HT1080 (cell line): ENCODE measurements around the gene TNF. TPM values are rescaled to one million over a fixed set of nuclear protein-coding genes. Genes with fewer than 3 reads are reported as not detected.
"Not testable (repeated sequence)": the region's sequence is repeated elsewhere in the genome, so short reads cannot be mapped to it uniquely, and the experiment has no call there.

Experiments used
- DNase-seq: peaks from one replicate; pipeline ENCODE4 v3.0.0-alpha.2; 2015; ENCODE audit warnings: low read depth
- total RNA-seq: library from RNA; depleted of rRNA; stranded (reverse); fragments of >200 nt; shearing (Covaris generic); gene quantifications from 2 replicates; pipeline ENCODE4 v1.2.3, GENCODE V29; 2014

The TNF gene
- total RNA-seq, 1 experiment from 2014 or later: not detected

DNA sequence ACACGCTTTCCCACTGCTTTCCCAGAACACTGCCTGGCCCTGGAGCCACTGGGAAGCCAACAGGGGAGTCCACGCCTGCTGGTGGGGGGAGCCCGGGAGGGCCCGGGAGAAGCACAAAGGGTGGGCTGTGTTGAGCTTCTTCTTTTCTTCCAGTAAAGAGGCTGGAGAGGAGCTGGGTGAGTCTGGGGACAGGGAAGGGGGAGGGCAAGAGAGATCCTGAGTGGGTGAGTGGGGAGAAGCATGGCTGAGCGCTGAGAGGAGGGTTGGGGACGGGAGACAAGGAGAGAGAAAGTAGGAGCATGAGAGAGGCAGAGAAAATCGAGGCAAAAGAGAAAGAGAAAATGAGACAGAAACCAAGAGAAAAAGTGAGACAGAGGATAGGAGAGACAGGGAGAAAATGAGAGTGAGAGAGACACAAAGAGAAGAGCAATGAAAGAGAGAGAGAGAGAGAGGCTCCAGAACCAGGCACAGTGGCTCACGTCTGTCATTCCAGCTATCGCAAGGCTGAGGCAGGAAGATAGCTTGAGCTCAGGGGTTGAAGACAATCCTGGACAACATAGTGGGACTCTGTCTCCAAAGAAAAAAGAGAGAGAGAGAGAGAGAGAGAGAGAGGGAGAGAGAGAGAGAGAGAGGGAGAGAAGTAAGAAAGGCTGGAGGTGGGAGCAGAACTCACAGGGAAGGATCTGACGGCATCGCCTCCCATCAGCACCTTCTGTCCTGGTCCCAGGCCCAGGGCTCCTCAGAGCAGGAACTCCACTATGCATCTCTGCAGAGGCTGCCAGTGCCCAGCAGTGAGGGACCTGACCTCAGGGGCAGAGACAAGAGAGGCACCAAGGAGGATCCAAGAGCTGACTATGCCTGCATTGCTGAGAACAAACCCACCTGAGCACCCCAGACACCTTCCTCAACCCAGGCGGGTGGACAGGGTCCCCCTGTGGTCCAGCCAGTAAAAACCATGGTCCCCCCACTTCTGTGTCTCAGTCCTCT lies 12.7 kb downstream of the TNF start:
- DNase-seq: no peak

DNA sequence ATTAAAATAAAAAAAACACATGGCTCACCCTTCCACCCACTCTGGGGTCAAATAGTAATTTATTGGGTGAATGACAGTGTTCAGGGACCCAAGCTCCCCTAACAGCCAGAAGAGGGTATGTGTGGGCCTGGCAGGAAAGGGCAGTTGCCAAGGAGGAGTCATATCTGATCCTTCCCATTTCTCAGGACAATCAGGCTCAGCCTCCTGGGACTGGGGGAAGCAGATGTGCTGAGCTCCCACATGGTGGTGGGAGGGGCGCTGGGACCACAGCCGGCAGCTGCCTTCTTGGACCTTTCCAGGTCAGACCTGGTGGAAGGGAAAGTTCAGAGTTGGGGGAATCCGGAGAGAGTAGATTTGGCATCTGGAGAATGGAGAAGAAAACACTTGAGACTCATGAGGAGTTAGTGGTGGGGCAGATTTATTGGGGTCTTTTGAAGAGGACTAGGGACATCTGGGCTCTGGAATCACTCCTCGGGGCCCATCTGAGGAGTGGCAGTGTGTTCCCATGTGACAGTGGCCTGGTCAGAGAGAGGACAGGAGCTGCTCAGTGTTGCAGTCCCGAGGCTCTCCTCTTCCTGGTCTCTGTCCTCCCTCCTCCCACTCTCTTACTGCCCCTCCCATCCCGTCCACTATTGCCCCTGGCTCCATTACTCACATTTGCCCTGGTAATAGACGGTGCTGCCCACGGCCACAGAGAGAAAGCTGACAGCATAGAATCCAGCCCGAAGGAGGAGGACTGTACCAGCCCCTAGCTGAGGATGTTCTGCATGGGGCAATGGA lies 13.7 kb downstream of the TNF start:
- DNase-seq: no peak

DNA sequence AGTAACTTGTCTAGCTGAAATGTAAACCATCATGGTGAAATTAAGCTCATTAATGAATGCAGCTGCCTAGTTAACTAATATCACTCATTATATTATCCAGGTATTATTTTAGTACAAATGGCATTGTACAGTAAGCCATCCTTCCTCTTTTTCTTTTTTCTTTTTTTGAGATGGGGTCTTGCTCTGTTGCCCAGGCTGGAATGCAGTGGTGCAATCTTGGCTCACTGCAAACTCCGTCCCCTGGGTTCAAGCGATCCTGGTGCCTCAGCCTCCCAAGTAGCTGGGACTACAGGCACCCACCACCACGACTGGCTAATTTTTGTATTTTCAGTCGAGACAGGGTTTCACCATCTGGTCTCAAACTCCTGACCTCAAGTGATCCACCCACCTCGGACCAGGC lies 15.3 kb downstream of the TNF start:
- not testable (repeated sequence) for DNase-seq

DNA sequence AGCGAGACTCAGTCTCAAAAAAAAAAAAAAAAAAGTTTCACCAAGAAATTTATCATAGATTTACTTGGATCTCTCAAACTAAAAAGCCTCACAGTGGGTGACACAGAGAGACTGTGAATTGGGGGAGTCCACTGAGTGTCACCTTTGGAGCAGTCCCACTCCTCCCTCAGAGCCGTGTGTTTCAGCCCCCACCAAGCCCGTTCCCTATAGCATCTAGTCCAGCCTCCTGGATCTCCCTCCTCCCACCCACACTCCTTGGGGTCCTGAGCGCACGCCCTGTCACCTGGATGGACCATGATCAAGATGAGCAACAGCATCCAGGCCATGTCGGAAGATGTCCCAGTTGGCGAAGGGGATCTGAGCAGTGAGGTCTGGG lies 17.0 kb downstream of the TNF start:
- DNase-seq: no peak

DNA sequence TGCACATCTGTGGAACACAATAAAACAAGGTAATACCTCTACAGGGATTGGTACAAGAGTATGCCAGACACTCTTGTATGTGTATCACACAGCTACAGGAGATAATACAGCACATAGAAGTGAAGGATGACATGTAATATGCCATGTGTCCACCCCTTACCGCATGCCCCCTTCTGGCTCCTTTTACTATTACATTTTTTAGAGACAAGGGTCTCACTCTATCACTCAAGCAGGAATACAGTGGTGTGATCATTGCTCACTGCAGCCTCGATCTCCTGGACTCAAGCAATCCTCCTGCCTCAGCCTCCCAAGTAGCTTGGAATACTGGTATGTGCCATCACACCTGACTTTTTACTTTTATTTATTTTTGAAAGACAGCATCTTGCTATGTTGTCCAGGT lies 21.6 kb downstream of the TNF start:
- peak; percentile 48 for DNase-seq

DNA sequence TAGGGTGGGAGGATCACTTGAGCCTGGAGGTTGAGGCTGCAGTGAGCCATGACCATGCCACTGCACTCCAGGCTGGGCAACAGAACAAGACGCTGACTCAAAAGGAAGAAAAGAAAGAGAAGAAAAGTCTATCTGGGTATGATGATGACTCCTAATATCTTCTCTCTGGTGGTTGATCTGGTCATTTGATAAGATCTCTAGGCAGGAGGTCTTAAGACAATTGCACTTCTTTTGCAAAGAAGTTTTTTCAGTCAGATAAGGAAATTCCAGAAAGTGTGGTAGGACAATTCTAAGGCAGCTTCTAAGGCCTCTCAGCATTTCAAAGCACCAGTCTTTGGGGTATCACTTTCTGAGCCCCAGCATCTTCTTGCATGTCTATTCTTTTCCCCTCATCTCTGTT lies 32.0 kb downstream of the TNF start:
- DNase-seq: no peak

DNA sequence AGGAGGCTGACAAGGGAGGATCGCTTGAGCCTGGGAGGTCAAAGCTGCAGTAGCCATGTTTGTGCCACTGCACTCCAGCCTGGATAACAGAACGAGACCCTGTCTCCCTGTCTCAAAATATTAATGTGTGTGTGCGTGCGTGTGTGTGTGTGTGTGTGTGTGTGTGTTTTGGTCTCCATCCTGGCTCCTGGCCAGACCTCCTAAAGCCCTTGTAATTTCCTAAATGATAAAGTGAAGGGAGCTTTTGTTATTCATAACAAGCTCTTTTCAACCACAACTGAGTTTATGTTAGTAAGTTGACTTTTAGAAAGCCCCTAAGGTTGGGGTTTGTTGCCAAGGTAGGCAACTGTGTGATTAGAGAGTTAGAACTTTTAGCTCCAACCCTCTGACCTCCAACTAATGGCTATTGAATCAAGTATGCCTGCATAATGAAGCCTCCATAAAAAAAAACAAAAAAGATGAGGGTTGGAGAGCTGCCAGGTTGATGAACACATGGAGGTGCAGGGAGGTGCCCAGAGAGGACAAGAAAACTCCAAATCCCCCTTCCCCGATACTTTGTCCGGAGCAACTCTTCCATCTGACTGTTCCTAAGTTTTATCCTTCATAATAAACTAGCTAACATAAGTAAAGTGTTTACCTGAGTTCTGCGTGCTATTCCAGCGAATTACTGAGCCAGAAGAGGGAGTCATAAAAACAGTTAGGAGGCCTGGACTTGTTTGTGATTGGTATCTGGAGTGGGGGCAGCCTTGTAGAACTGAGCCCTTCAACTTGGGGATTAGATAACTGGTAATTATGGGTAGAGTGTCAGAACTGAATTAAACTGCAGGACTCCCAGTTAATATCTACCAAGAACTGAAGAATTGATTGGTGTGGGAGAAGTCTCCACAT lies 34.4 kb downstream of the TNF start:
- no peak for DNase-seq

DNA sequence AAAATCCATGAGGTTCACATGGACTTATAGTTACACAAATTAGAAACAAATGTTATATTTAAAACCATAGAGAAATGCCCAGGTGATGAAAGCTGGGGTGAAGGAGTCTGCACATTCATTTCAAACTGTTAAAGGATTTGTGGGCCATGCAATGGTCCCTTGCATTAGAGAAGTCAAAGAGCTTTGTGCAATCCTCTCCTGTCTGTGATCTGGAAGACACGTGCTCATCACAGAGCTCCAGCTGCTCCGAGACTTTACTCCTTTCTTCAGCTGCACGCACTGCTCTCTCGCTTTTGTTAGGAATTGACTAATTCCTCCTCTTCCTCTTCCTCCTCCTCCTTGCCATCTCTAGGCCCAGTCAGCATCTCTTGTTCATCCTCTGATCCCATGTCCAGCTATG lies 35.6 kb downstream of the TNF start:
- no peak for DNase-seq

DNA sequence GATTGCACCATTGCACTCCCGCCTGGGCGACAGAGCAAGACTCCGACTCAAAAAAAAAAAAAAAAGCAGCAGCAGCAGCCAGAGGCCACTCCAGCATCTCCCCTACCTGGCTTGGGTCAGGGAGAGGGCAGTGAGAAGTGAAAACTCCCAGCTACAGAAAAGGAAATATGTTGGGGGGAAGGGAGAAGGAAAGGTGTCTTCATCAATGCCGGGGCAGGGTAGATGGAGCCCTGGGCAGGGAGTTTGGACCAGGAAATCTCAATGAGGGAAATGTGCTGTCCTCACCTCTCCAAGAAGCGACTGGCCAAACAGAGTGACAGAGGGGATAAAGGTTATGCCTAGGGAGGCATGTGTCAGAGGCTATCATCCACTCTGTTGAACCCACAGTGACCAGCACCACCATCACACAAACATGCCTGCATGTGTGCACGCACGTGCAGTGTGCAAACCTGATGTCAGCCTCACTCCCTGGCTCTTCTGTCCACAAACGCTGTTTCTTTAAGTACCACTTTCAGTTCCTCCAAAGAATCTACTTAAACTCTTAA lies 38.8 kb downstream of the TNF start:
- DNase-seq: no peak

DNA sequence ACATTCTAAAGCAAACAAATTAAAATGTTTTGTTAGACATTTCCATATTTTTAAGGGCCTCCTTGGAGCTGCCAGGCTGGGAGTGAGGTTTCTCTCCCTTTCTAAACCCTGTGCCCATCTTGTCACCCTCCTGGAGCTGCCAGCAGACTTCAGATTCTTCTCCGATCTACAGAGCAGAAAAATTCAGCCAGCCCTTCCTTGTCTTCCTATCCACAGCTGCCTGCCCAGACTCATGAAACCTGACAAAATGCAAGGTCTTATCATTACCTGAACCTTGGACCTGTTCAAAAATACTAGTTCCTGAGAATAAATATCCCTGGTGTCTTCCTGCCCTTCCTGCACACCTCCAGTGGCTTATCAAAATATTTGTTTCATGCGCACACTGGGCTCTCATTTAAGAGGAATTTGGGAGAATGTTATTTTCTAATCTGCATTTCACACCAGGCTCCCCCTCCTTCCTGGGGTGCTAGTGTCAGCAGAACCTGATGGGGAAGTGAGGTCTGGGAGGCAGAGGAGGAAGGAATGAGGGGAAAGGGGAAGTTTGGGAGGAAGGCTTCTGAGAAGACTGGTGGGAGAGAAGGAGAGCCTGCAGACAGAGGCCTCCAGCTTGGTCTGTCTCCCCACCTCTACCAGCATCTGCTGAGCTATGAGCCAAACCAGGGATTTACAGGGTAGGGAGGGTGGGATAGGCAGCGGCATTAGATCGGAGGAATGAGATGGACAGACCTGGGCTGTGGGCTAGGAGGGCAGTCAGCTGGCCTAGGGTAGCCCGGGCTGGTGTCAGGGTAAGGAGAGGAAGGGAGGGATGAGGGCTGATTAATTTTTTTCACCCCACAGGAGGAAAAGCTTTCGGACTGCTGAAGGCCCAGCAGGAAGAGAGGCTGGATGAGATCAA lies 39.6 kb downstream of the TNF start, which contains the start of gene AIF1:
Gene AIF1 (plus strand): TSS at position 551 of the 895 bp plus-strand sequence. CDS start 96 bp downstream, at position 647.
- DNase-seq: no peak

DNA sequence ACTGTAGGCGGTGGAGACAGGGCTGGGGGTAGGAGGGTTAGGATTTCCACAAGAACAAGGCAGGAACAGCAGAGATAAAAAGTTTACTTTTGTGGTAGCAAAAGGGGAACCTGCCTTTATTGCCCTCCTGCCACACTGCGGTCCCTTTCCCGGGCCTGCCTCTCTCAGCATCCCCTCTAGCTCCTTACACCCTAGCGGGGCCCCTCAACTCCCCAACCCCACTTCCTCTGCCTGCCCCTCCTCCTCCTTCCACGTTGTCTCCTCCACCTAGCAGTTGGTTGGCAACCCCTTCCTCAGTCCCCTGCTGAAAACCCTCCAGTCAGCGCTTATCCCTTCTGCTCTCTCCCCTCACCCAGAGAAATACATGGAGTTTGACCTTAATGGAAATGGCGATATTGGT lies 40.4 kb downstream of the TNF start:
- no peak for DNase-seq

DNA sequence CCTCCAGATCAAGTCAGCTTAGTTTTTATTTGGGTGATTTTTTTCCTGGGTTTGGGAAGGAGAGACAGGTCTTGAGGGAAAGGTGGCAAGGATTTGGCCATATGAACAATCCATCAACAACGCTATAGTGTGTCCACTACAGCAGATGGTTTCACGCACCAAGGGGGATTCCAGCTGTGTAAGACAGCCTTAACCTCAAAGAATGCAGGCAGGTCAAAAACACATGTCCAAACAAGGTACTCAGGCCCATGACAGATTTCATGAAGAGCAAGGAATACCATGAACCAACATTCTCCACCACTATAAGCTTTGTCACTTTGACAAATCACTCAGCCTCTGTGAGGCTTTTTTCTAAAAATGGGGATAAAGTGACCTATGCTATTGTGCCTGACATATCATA lies 41.6 kb downstream of the TNF start:
- no peak for DNase-seq

DNA sequence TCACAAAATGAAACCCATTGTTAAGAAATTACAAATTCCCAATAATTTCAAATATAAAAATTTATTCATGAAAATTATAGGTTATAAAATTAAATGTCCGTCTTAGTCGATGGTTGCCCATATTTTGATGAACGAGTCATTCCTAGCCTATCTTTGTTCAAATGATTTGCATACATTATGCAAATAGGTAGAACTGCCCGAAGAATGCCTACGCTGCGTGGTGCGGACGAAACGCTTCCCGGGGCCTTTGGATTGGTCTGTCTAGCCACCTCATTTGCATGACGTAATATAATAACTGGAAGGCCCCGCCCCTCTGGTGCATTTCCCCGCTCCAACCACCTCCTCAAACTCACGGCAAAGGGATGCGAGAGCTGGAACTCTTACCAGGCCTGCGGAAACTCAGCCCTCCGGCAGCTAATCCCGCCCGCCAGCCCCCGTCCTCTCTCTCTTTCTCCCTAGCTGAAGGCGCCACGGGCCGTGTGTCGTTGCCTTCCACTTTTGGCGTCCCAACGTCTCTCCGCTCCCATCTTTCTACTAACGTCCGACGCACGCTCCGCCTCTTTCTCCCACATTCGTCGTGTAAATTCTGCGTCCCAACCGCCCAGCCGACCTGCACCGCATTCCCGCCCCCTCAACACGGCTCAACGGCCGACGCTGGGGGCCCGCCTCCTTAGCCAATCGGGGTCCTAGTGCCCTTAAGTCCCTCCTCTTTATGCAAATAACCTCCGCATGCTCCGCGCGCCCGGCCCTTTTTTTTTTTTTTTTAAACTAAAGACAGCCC lies 44.6 kb downstream of the TNF start:
- peak; percentile 99 for DNase-seq

DNA sequence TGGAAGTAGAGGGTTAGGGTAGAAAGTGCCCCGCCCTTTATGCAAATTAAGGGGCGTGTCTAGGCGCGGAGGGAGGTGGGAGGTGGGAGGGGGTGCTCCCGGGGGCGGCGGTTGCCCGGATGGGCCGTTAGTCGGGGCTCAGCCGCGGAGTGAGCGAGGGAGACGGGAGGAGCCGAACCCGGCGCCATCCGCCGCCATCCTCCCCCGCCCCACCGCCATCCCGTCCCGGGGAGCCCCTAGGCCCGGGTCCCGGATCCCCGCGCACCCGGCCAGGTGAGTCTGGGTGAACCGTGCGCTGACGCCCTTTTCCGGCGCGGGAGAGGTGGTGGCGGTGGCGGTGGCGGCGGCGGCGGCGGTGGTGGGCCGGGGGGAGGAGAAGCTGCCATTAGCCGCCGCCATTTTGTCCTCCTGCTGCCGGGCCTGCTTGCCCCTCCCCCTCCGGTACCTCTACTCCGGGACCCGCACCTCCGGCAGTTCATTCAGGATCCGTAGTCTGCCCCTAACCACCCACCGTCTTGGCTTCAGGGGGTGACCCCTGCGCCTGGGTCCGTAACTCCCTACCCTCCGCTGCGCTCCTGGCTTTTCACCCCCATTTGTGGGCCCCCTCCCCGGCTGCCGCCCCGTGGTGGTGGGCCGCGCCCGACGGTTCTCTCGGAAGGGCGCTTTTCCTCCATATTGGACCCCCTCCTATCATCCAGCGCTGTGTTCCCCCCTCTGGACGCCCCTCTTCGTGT lies 45.4 kb downstream of the TNF start, which contains the start of gene PRRC2A:
Gene PRRC2A (plus strand): TSS at position 130 of the 734 bp plus-strand sequence. CDS start 2,075 bp downstream, outside the sequence.
- peak; percentile 62 for DNase-seq

DNA sequence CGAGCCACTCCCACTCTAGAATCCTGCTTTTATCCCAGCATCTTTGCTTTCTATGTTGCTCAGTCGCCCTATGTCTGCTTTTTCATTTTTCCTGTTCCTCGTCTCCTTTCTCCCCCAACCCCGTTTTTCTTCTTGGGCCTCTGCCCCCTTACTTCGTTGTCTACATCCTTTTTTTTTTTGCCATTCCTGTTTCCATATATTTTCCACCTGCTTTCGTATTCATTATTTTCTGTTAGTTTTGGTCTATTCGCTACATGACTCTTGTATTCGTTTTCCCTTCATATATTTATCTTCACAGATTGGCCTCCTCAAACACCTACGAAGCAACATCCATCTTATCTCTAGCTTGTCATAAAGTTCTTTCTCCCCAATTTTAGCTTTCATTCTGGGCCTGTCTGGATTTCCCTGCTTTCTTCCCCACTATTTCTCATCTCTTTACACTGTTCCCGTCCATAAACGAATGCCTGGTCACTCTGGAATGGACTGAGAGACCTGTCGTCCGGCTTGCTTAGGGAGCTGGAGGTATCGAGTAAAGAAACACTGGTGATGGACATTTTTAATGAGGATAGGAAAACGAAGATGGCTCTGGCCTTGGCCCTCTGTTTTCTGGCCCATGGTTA lies 46.1 kb downstream of the TNF start:
- DNase-seq: no peak

DNA sequence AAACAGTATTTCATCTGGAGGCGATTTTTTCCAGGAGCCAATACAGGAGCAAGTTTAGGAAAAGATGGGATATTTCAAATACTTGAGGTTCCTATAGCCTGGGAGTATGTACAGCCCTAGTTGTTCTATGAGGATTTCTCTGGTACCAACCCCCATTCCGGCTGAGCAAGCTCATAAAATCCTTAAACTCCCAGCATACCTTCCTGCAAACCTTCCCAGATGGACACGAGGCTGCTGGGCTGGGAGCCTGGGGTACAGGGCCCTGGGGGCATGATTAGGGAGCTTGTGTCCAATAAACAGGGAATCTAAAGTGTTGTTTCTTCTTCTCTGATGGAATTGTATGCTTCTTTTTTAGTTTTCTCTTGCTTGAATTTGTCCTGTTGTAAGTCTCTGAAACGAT lies 46.6 kb downstream of the TNF start:
- no peak for DNase-seq

DNA sequence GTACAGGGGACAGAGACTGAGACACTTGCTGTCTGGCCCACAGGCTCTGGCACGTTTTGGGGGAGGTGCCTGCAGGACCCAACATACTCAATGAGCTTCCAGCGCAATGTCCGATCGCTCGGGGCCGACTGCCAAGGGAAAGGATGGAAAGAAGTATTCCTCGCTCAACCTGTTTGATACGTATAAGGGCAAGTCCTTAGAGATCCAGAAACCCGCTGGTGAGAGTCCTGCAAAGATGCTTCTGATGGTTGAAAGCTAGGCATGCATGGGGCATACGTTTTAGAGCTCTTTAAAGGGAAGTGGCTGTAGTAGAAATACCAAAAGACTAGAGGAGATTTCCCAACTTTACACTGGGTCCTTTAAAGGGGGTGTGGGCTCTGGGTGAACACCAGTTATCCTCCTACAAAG lies 47.3 kb downstream of the TNF start:
- no peak for DNase-seq

DNA sequence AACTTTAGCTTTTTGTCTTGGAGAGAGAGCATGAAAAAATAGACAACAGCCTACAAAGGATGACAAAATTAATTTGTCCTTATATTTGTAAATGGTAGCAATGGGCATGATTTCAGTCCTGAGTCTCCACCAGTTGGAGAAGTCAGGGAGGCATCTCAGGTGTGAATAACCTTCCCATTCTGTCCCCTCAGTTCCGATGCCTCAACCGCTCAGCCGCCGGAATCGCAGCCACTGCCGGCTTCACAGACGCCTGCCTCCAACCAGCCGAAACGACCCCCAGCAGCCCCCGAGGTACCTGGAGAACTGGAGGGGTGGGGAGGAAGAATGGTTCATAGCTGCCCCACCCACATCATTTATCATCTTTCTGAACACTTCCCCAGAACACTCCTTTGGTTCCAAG lies 48.7 kb downstream of the TNF start:
- no peak for DNase-seq
